Activated CD8-positive, alpha-beta T cell treated with anti-CD3 and anti-CD28 coated beads, Interleukin-2, amount 10 ng/mL, durations not matched to agents 7 days and 5 days (primary cell): ENCODE measurements around the gene ECT2. TPM values are rescaled to one million over a fixed set of nuclear protein-coding genes. Genes with fewer than 3 reads are reported as not detected.

ENCODE experiments used
- ATAC-seq: fragments of 150-1000 bp; cut with Tn5 transposase; one replicate; pipeline ENCODE4 v1.10.0; 2021; ENCODE audit warnings: moderate library complexity
- CTCF ChIA-PET: fragments of 350-600 bp; sonication (Branson Sonifier 250); formaldehyde crosslinking; loops from one replicate; lab custom pipeline; 2021; ENCODE audit warnings: antibody characterized with exemption; lab: Charles Lee
- POLR2A ChIA-PET: fragments of 350-600 bp; sonication (Branson Sonifier 250); formaldehyde crosslinking; loops from one replicate; lab custom pipeline; 2021; ENCODE audit warnings: antibody characterized with exemption; lab: Charles Lee
- DNase-seq: peaks from one replicate; pipeline ENCODE4 v3.0.0-alpha.2; 2020
- H3K27ac Mint-ChIP-seq: one replicate; pipeline ENCODE4 v1.8.0; 2021; ENCODE audit warnings: mild to moderate bottlenecking, mixed read lengths
- H3K27me3 Mint-ChIP-seq: one replicate; pipeline ENCODE4 v1.8.0; 2021; ENCODE audit warnings: low read depth, mixed read lengths
- H3K36me3 Mint-ChIP-seq: one replicate; pipeline ENCODE4 v1.8.0; 2021; ENCODE audit warnings: low read depth, mixed read lengths
- H3K4me1 Mint-ChIP-seq: one replicate; pipeline ENCODE4 v1.8.0; 2021; ENCODE audit warnings: low read depth, mixed read lengths
- H3K4me3 Mint-ChIP-seq: one replicate; pipeline ENCODE4 v1.8.0; 2021; ENCODE audit warnings: mild to moderate bottlenecking, mixed read lengths
- H3K9me3 Mint-ChIP-seq: one replicate; pipeline ENCODE4 v1.8.0; 2022; ENCODE audit warnings: mixed read lengths; ENCODE audit not compliant: insufficient read depth
- total RNA-seq, 2 experiments: library from RNA; stranded (reverse); gene quantifications; one replicate each; pipeline ENCODE4 v1.2.3, GENCODE V29; 2021

ECT2 gene
- total RNA-seq, 2 experiments from 2014 or later: 57.2 to 70.1 TPM

- peaks cover 3% of the 10 kb centered on the region for H3K27me3 Mint-ChIP-seq
- H3K9me3 Mint-ChIP-seq: no peaks in the 10 kb centered on the region
- H3K4me3 Mint-ChIP-seq: no peak overlapping the region
- POLR2A ChIA-PET: no interaction called here
- no peaks in the 10 kb centered on the region for H3K36me3 Mint-ChIP-seq
- DNase-seq (no peak), ATAC-seq (no peak)
- no peaks in the 10 kb centered on the region for H3K4me1 Mint-ChIP-seq
- no peak overlapping the region for H3K27ac Mint-ChIP-seq
- CTCF ChIA-PET: no interaction called here
Measured at GRCh38 chr3:172868582-172869200, 118.2 kb downstream of the ECT2 start.

DNA sequence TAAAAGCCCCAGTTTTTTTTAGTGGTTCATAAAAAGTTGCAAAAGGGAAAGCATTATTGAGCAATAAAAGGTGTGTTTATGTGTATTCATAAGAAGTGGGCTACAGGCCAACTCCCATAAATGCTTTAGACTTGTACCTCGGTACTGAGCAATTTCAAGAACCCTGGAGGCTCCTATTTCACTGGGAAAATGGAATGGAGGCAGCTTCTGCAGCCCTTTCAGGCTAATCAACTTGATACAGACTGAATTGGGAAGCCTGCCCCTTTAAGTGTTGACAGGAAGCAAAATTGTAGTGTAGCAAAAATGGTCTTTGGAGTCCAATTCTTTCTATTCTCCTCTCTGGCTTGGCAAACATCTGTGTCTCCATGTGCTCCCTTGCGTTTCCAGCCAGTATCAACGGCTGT is 118.8 kb downstream of the ECT2 start:
- no peaks in the 10 kb centered on the region for H3K9me3 Mint-ChIP-seq
- no peaks in the 10 kb centered on the region for H3K36me3 Mint-ChIP-seq
- POLR2A ChIA-PET: no interaction called here
- no peak overlapping the region for H3K4me3 Mint-ChIP-seq
- H3K4me1 Mint-ChIP-seq: no peaks in the 10 kb centered on the region
- peaks cover 3% of the 10 kb centered on the region for H3K27me3 Mint-ChIP-seq
- CTCF ChIA-PET: no interaction called here
- no peak overlapping the region for H3K27ac Mint-ChIP-seq
- no peak for DNase-seq
- ATAC-seq: no peak

- ChIA-PET CTCF (interaction anchor here (1.4 kb wide), 1 partner anchor 120 kb away, joined by 3 read pairs; the partner anchor contains the start of gene ECT2), POLR2A (no interaction called here)
- DNase-seq (no peak), ATAC-seq (no peak)
- no peaks in the 10 kb centered on the region for H3K9me3 Mint-ChIP-seq
- no peak overlapping the region for H3K27ac Mint-ChIP-seq
- H3K4me3 Mint-ChIP-seq: no peak overlapping the region
- H3K36me3 Mint-ChIP-seq: no peaks in the 10 kb centered on the region
- no peaks in the 10 kb centered on the region for H3K4me1 Mint-ChIP-seq
- H3K27me3 Mint-ChIP-seq: peaks cover 3% of the 10 kb centered on the region
Measured at GRCh38 chr3:172869784-172870518, 119.4 kb downstream of the ECT2 start.

Other genes with a start within 250 kb of the ECT2 start
- 100 to 1,000 TPM; 106 to 108 TPM for gene TNFSF10, start 227.3 kb upstream of the ECT2 start, total RNA-seq
- 1 to 10 TPM; 8.0 to 8.2 TPM for gene NCEH1, start 39.7 kb upstream of the ECT2 start, total RNA-seq